Omental fat pad (tissue), 4 donors: ENCODE results near the gene GINS2. TPM values are rescaled to one million over a fixed set of nuclear protein-coding genes. Genes with fewer than 3 reads are reported as not detected.

Experiments
- ATAC-seq: fragments of 150-250 bp; one replicate; pipeline ENCODE4 v1.9.1; 2016; ENCODE audit warnings: mild to moderate bottlenecking, moderate library complexity; ENCODE audit not compliant: low FRiP score
- DNase-seq: peaks from one replicate; pipeline ENCODE4 v3.0.0-alpha.2; 2019; ENCODE audit warnings: low spot score
- CTCF ChIP-seq, 3 donors: fragments of 450-650 bp; IDR thresholded peaks; one replicate each; pipeline ENCODE4 v1.5.1; 2016 to 2017; ENCODE audit warnings: antibody characterized with exemption in 3 of 3, mild to moderate bottlenecking in 3 of 3, moderate library complexity in 2 of 3
- total RNA-seq, 4 donors: library from RNA; depleted of rRNA; stranded (reverse); fragments of >200 nt; gene quantifications; one replicate each; pipeline ENCODE4 v1.1.0, GENCODE V29; 2016

GINS2 gene
- total RNA-seq, 4 donors from 2014 or later, result 0.25 to 0.72 TPM; not detected in 2

GRCh38 chr16:85665373-85665740, 23.4 kb downstream of the GINS2 start:
- ATAC-seq (no peak), DNase-seq (no peak)
- no peak for TF ChIP-seq CTCF (IDR thresholded peaks at IDR 0.05)

GRCh38 chr16:85664580-85665372, 24.0 kb downstream of the GINS2 start:
- DNase-seq (no peak), ATAC-seq (no peak)
- TF ChIP-seq CTCF (IDR thresholded peaks at IDR 0.05), result no peak

DNA sequence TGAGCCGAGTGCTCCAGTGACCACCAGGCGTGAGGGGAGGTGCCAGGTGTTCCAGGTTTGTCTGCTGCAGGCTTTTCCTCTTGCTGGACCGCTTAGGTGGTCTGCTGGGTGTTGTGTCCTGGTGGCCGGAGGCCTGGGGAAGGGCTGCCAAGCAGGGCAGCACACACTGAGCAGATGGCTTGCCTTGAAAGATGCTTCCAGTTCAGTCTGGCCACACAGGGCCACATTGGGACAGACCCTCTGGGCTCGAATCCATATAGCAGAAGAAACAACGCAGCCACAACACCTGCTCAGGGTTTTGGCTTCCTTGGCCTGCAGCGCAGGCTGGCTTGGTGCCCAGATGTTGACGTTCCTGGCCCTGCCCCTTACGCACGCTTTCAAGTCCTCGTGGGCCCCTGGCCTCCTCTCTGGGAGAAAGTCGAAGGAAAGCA, 24.8 kb downstream of the GINS2 start:
- DNase-seq (no peak), ATAC-seq (no peak)
- no peak for TF ChIP-seq CTCF (IDR thresholded peaks at IDR 0.05)

DNA sequence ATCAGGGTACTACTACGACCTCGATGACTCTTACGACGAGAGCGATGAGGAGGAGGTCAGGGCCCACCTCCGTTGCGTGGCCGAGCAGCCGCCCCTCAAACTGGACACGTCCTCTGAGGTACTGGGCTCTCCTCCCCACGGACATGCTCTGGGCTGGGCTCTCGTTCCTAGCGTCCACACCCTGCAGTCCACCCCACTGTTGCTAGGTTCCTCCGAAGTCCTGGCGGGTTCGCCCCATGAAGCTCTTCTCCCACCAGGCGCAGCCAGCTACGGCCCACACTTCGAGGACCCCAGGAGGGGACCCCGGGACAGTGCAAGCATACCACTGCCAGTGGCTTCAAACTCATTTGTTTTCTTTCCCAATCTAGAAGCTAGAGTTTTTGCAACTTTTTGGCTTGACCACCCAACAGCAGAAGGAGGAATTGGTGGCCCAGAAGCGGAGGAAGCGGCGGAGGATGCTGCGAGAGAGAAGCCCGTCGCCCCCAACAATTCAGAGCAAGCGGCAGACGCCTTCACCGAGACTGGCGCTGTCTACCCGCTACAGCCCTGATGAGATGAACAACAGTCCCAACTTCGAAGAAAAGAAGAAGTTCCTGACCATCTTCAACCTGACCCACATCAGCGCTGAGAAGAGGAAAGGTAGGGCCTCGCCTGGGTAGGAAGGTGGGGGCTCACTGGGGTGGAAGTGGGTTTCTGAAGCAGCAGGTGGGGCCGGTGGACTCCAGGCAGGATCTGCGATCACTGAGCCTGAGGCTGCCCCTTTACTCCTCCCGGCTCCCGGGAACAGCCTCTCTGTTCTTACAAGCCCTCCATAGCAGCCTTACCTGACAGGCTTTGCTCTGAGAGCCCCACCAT, 25.6 kb downstream of the GINS2 start:
- ATAC-seq (no peak), DNase-seq (no peak)
- no peak for TF ChIP-seq CTCF (IDR thresholded peaks at IDR 0.05)

DNA sequence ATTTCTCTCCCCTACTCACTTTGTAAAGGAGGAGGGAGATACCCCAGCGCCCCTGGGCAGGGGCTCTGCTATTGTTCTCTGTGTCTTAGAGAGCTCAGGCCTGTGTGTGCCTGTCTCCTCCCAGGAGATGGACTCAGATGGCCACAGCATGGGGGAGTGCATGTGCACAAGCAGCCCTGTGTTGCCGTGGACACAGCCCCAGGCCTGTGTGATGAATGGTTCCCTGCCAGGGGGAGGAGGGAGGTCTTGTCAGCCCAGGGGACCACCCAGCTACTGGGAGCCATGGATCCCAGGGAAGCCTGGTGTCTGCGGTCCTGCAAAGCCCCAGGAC, 26.3 kb downstream of the GINS2 start:
- TF ChIP-seq CTCF (IDR thresholded peaks at IDR 0.05), result no peak
- no peak for DNase-seq
- ATAC-seq, result no peak

GRCh38 chr16:85661740-85662481, 26.8 kb downstream of the GINS2 start:
- TF ChIP-seq CTCF (IDR thresholded peaks at IDR 0.05), result no peak
- no peak for ATAC-seq
- DNase-seq, result no peak
